ENCODE results near the gene ARRDC2.
"Not testable (repeated sequence)": the region's sequence is repeated elsewhere in the genome, so short reads cannot be mapped to it uniquely, and the experiment has no call there.

ARRDC2 gene

GRCh38 chr19:18007917-18008673, at the start of gene ARRDC2:
ARRDC2 (plus strand) TSS chr19:18008170; CDS start chr19:18008311, 141 bp downstream.
- peak; percentile 89 for DNase-seq

- DNase-seq: no peak
Observed at GRCh38 chr19:17963936-17964691, 43.9 kb upstream of the ARRDC2 start.

- no peak for DNase-seq
Observed at GRCh38 chr19:17965370-17966128, 42.4 kb upstream of the ARRDC2 start.

GRCh38 chr19:17966129-17966483, 41.9 kb upstream of the ARRDC2 start:
- DNase-seq: no peak

GRCh38 chr19:17966550-17967256, 41.3 kb upstream of the ARRDC2 start, which contains the start of gene KCNN1:
KCNN1 (plus strand) TSS chr19:17967107; CDS start chr19:17973889, 6,782 bp downstream.
- DNase-seq: no peak

GRCh38 chr19:17967257-17968051, 40.5 kb upstream of the ARRDC2 start:
- no peak for DNase-seq

- DNase-seq: no peak
Observed at GRCh38 chr19:17968362-17968761, 39.6 kb upstream of the ARRDC2 start.

GRCh38 chr19:17969096-17969792, 38.7 kb upstream of the ARRDC2 start:
- DNase-seq: no peak

GRCh38 chr19:17972230-17972629, 35.7 kb upstream of the ARRDC2 start:
- DNase-seq: no peak

GRCh38 chr19:17973759-17974158, 34.2 kb upstream of the ARRDC2 start:
- DNase-seq: no peak

- no peak for DNase-seq
Observed at GRCh38 chr19:17974551-17974950, 33.4 kb upstream of the ARRDC2 start.

- no peak for DNase-seq
Observed at GRCh38 chr19:17975032-17975431, 32.9 kb upstream of the ARRDC2 start.

- DNase-seq: no peak
Observed at GRCh38 chr19:17977021-17977420, 30.9 kb upstream of the ARRDC2 start.

GRCh38 chr19:17977488-17977887, 30.5 kb upstream of the ARRDC2 start:
- no peak for DNase-seq

- no peak for DNase-seq
Observed at GRCh38 chr19:17981611-17982010, 26.4 kb upstream of the ARRDC2 start.

GRCh38 chr19:17982430-17982829, 25.5 kb upstream of the ARRDC2 start:
- DNase-seq: no peak

- no peak for DNase-seq
Observed at GRCh38 chr19:17985037-17985818, 22.7 kb upstream of the ARRDC2 start.

- not testable (repeated sequence) for DNase-seq
Observed at GRCh38 chr19:17986569-17986968, 21.4 kb upstream of the ARRDC2 start.

GRCh38 chr19:17988161-17988560, 19.8 kb upstream of the ARRDC2 start:
- no peak for DNase-seq

- DNase-seq: no peak
Observed at GRCh38 chr19:17989425-17990094, 18.4 kb upstream of the ARRDC2 start.
